HG02798 (cell line): ENCODE measurements around the gene CDK5RAP3.
"Not testable (repeated sequence)": the region's sequence is repeated elsewhere in the genome, so short reads cannot be mapped to it uniquely, and the experiment has no call there.

Experiments
- ATAC-seq: cut with Tn5 transposase; IDR thresholded peaks from one replicate; pipeline ENCODE4 v1.9.1; 2021; ENCODE audit warnings: mild to moderate bottlenecking; ENCODE audit not compliant: unreplicated experiment, poor library complexity

CDK5RAP3 gene

GRCh38 chr17:48016112-48016511 is 45.2 kb downstream of the CDK5RAP3 start:
- ATAC-seq = no peak

GRCh38 chr17:48017817-48018158 is 46.9 kb downstream of the CDK5RAP3 start:
- ATAC-seq = not testable (repeated sequence)

GRCh38 chr17:48021934-48022333 is 51.0 kb downstream of the CDK5RAP3 start:
- no peak for ATAC-seq

- ATAC-seq = no peak
Measured at GRCh38 chr17:48022901-48023300, 52.0 kb downstream of the CDK5RAP3 start.

- no peak for ATAC-seq
Measured at GRCh38 chr17:48023400-48024148, 52.7 kb downstream of the CDK5RAP3 start.

- ATAC-seq = no peak
Measured at GRCh38 chr17:48024149-48025039, 53.5 kb downstream of the CDK5RAP3 start.

GRCh38 chr17:48025040-48025903 is 54.4 kb downstream of the CDK5RAP3 start:
- ATAC-seq = peak; percentile 92

GRCh38 chr17:48025904-48026501 is 55.1 kb downstream of the CDK5RAP3 start:
- no peak for ATAC-seq

GRCh38 chr17:48026502-48027321 is 55.8 kb downstream of the CDK5RAP3 start:
- ATAC-seq = peak; percentile 35

- no peak for ATAC-seq
Measured at GRCh38 chr17:48027322-48027981, 56.5 kb downstream of the CDK5RAP3 start.

- ATAC-seq = no peak
Measured at GRCh38 chr17:48028736-48029135, 57.8 kb downstream of the CDK5RAP3 start.

GRCh38 chr17:48030531-48030930 is 59.6 kb downstream of the CDK5RAP3 start:
- ATAC-seq = no peak
